ENCODE measurements around the gene SPRED2.

The SPRED2 gene

DNA sequence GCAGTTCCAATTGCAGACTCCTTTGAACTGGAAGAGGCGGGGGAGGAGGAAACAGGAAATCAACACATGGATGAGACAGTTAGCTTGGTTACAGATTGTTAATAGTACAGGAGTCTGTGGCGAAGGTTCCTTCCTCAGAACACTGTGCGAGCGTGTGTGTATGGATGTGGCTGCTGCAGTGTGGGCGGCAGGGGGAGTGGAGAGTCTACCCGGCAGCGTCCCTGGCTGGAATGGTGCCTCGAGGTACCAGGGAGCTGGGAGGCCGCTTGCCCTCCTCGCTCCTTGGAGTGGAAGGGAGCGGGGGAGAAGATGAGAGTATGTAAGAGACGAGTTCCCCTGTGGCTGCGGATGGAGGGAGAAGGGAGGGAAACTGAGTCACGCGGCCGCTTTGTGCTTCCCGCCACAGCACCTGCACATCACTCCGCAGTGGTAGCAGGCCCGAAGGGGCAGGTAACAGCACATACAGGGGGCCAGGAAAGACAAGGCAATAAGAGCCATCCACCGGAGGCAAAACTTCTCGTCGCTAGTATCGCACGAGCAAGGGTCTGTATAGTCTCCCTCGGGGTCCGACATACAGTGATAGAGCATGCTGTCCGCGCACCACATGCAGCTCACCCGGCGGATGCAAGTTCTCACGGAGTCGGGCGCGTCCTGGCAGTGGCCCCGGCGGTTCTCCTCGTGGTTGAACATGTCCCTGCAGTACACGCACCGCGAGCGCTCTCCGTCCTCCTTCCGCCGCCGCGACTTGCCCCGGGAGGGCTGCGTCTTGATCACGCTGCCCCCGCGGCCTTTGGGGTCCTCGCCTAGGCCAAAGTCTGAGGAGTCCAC lies 119.1 kb downstream of the SPRED2 start:
- no peak for TF ChIP-seq GATA1 (IDR thresholded peaks at IDR 0.05; ENCODE audit: low read depth, low read length)
- TF ChIP-seq POLR2A (IDR thresholded peaks at IDR 0.05; ENCODE audit: low read length), result no peak
- no peak for DNase-seq

DNA sequence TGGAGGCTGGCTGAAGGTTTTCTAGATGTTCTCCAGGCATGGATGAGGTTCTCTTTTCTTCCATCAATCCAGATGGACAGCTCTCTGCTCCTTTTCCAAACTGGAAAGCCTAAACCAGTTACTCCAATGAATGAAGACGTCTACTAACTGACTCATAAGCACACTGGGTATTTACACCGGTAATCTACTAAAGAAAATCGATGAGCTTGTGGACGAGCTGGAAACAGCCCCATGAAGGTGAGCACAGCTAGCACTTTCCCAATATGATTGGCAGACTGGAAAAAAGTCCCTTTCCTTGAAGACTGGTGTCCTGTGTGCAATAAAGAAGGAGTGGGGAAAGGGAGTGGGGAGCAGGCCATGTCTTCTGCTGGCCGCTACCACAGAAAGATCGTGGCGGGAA lies 120.8 kb downstream of the SPRED2 start:
- no peak for DNase-seq
- TF ChIP-seq POLR2A (IDR thresholded peaks at IDR 0.05; ENCODE audit: low read length) (no peak), GATA1 (IDR thresholded peaks at IDR 0.05; ENCODE audit: low read depth, low read length) (no peak)

DNA sequence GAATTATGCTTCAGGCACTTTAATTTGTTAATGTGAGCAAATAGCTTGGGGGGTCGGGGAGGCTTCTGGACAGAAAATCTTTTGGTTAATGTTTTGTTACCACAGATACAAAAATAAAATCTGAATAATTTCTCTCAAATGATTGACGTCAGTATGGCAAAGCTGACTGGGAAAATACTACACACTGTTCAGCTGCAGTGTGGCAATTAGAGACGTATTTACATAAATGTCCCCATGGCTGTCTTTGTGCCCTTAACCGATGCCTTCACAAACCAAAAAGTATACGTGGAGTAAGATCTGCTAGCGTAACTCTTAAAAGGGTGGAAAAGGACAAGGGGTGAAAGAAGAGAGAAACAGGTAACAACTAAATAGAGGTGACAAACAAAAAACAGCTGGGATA lies 121.3 kb downstream of the SPRED2 start:
- no peak for DNase-seq
- no peak for TF ChIP-seq POLR2A (IDR thresholded peaks at IDR 0.05; ENCODE audit: low read length)
- TF ChIP-seq GATA1 (IDR thresholded peaks at IDR 0.05; ENCODE audit: low read depth, low read length), result no peak

DNA sequence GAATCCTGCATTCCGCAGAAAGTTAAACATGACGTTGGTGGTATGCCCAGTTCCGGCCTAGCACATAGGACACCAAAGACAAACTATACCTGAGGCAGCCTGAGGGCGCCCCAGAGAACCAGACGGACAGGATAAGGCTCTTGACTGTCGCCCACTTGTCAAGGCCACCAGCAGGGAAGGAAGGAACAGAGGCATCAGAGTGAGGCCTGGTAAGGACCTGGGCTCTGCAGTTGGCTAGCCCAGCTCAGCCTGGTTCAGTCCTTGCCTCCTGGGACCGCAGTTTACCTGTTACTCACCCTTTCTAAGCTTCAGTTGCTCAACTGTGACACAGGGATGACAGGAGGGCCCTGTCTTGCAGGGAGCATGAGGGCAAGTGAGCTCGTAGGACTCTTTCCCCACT lies 122.7 kb downstream of the SPRED2 start:
- no peak for DNase-seq
- TF ChIP-seq GATA1 (IDR thresholded peaks at IDR 0.05; ENCODE audit: low read depth, low read length) (no peak), POLR2A (IDR thresholded peaks at IDR 0.05; ENCODE audit: low read length) (no peak)

DNA sequence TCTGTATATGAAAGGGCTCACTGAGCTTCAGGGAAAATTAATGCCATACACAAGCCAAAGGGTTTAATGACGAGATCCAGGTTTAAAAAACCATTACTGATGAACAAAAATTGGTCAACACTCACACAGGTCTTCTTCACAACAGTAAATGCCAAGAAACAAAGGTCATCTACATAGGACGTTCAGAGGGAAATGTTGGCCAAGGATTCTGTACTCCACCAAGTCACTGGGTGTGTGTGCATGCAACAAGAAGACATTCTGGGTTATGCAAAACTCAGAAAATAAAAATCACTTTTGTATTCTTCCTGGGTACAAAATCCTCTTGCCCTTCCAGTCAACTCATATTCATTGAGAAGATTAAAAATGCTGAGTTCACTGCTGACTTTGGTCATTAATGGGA lies 126.5 kb downstream of the SPRED2 start:
- TF ChIP-seq POLR2A (IDR thresholded peaks at IDR 0.05; ENCODE audit: low read length), result no peak
- no peak for TF ChIP-seq GATA1 (IDR thresholded peaks at IDR 0.05; ENCODE audit: low read depth, low read length)
- DNase-seq, result no peak

DNA sequence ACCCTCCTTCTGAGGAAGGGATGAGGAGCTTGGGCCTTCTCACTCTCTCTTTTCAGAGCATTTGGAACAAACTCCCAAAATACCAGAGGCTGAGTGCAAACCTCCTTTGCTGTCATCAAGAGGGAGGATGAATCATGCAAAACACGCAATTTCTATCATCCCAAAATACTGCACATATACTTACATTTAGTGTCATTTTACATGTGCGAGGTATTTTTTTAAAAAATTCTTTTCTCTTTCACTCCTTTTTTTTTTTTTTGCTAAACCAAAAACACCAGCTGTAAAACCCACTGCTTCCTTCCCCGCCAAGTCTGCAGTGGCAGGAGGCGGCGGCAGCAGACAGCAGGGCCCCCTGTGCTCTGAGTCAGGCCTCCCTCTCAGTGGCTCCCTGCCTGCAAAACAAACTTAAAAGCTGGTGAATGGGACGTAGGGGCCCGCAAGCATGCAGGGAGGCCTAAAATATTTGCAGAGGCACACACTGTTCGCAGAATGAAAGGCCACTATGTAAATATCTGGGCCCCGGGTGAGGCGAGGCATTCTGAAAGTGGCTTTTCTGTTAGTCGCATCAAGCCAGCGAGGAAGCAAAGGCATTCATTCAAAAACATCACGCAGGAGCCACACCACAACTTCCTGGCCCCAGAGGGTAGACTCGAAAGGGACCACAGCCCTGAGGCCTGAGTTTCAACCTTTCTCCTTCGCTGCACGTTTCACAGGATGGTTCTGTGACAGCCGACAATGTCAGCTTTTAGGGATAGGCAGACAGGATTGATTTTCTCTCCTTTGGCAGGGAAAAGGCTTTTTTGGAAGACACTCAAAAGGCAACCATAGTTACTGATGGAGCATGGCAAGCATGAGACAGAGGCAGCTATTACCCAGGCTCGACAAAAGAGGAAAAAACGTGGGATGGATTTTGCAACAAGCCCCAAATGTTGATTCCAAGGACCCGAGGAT lies 131.4 kb downstream of the SPRED2 start:
- DNase-seq, result no peak
- TF ChIP-seq GATA1 (IDR thresholded peaks at IDR 0.05; ENCODE audit: low read depth, low read length), result no peak
- no peak for TF ChIP-seq POLR2A (IDR thresholded peaks at IDR 0.05; ENCODE audit: low read length)

DNA sequence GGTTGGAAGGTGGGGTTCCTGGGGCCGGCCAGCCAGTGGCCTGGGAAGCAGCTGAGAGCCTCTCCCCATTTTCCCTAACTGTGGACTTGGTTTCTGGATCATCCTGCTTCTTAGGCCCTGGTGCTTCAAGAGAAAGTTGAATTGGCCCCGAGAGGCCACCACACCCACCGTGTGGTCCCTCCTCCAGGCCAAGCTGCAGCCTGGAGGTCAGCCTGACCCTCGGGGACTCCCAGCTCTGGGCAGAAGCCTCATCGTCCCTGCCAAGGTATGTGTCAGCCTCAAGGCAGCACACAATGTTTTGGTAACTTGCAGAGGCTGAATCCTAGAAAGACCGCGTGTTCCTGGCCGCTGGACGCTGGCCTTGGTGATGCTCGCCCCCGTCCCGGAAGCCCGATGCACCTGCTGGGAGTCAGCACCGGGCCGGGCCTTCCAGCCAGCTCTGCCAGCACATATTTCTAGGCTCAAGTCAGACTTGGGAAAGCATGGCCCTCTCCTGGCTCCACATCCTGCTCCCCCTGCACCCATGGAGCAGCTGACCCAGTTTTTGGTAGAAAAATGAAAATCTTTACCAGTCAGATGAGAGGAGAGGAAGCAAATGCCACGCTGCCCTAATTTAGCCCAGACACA lies 132.2 kb downstream of the SPRED2 start:
- TF ChIP-seq POLR2A (IDR thresholded peaks at IDR 0.05; ENCODE audit: low read length), result no peak
- TF ChIP-seq GATA1 (IDR thresholded peaks at IDR 0.05; ENCODE audit: low read depth, low read length), result no peak
- no peak for DNase-seq

DNA sequence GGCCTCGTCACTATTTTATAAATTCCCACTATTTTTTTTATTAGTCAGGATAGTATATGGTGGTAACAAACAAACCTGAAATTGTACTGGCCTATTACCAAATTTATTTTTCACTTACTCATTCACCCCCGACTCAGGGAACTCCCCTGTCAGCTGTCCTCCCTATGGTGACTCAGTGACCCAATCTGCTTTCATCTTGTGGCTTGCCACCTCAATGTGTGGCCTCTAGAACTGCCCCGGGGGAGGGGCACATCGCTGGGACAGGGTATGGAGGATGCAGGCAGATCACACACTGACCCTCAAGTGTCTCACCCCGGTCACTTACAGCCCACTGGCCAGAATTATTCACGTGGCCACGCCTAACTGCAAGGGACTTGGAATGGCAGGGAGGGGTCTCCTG lies 133.2 kb downstream of the SPRED2 start:
- TF ChIP-seq POLR2A (IDR thresholded peaks at IDR 0.05; ENCODE audit: low read length) (no peak), GATA1 (IDR thresholded peaks at IDR 0.05; ENCODE audit: low read depth, low read length) (no peak)
- peak in 1 of 2 experiments; percentile 12 for DNase-seq

DNA sequence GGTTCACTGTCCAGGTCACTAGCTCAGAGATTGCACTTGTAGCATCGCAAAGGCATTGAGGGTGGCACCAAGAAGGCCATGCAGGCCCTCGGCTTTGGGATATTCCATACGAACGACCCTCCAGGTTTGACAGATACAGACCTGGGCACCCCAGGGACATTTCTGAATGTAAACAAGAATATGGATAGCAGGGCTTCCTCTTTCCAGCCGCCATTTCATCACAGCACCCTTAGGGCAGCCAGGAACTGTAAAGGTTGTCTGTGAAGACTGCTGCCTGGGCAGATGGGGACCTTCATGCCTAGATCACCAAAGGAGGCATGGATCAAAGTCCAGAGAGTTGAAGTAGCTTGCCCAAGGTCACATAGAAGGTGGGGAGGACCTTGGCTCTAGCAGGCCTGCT lies 134.3 kb downstream of the SPRED2 start:
- TF ChIP-seq GATA1 (IDR thresholded peaks at IDR 0.05; ENCODE audit: low read depth, low read length) (no peak), POLR2A (IDR thresholded peaks at IDR 0.05; ENCODE audit: low read length) (no peak)
- no peak for DNase-seq

DNA sequence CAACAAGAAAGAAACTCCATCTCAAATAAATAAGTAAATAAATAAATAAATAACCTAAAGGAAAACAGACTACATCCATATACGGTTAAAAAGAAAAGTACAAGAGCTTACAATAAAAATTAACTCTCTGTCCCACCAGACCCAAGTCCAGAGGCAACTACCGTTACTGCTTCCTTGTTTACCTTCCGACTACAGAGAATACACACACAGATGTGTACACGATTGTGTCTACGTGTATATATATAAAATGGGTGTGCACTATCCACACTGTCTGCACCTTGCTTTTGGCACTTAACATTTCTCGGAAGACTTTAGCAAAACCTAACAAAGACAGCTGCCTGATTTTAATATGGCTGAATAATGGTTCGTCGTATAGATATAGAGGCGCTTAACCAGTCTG lies 134.9 kb downstream of the SPRED2 start:
- TF ChIP-seq GATA1 (IDR thresholded peaks at IDR 0.05; ENCODE audit: low read depth, low read length) (no peak), POLR2A (IDR thresholded peaks at IDR 0.05; ENCODE audit: low read length) (no peak)

DNA sequence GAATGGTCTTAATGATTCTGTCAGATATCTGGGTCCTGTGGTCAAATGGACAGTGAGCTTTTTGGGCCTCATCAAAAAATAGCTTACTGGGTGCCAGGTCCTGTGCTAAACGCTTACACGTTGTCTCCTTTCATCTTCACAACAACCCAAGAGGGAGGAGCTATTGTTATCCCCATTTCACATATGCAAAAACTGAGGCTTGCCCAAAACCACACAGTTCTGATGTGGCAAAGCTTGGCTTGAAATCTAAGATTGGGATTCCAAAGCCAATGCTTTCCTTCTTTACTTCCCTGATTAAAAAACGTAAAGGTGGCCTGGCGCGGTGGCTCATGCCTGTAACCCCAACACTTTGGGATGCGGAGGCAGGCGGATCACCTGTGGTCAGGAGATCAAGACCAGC lies 135.4 kb downstream of the SPRED2 start:
- DNase-seq, result no peak
- TF ChIP-seq POLR2A (IDR thresholded peaks at IDR 0.05; ENCODE audit: low read length) (no peak), GATA1 (IDR thresholded peaks at IDR 0.05; ENCODE audit: low read depth, low read length) (no peak)

More for the DNA sequence above, 134.9 kb downstream of the SPRED2 start:
- no peak for DNase-seq

DNA sequence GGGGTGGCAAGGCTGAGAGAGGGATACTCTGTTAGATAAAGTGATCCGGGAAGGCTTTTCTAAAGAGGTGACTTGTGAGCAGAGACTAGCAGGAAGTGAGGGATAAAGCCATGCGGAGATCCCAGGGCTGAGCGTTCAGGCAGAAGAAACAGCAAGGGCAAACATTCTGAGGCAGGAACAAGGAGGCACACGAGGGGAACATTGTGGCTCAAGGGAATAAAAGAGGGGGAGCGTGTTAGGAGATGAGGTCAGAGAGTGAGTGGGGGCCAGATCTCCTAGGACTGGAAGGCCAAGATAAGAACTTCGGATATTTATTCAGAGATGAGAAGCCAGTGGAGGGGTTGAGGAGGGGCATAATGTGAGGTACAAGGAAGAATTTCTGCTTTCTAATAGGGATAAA lies 137.7 kb downstream of the SPRED2 start:
- TF ChIP-seq GATA1 (IDR thresholded peaks at IDR 0.05; ENCODE audit: low read depth, low read length) (no peak), POLR2A (IDR thresholded peaks at IDR 0.05; ENCODE audit: low read length) (no peak)
- DNase-seq, result peak in 1 of 2 experiments; percentile 11

DNA sequence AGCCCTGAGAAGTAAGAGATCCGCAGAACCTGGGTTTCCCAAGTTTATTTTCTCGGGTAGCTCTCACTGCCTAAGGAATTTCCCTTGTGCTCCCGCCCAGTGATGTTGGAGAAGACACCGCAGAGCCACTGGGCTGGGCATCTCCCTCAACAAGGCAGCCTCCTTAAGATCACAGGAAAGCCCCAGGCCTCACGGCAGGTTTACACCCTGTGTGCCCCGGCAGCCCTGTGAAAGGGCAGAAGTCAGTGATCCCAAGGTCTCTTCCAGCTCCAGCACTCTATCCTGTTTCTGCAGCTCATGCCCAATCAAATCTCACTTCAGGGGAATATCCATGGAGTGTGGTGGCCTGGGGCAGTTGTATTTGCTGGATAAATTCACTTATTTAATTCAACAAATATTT lies 138.3 kb downstream of the SPRED2 start:
- DNase-seq, result no peak
- TF ChIP-seq GATA1 (IDR thresholded peaks at IDR 0.05; ENCODE audit: low read depth, low read length), result no peak
- no peak for TF ChIP-seq POLR2A (IDR thresholded peaks at IDR 0.05; ENCODE audit: low read length)

DNA sequence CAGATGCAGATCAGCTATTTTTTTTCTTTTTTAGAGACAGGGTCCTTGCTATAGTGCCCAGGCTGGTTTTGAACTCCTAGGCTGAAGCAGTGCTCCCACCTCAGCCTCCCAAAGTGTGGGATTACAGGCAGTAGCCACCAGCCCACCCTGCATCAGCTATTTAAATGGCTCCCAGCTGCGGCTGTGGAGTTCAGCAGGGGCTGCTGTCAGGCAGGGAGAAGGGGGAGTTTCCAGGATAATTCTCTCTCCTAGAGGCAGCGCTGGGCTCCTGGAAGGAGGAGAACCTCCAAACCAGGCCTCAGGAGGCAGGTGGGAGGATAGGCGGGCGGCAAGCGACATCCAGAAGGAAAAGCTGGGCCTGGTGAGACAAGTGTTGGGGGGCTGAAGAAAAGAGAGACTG lies 139.0 kb downstream of the SPRED2 start:
- DNase-seq, result no peak
- TF ChIP-seq GATA1 (IDR thresholded peaks at IDR 0.05; ENCODE audit: low read depth, low read length) (no peak), POLR2A (IDR thresholded peaks at IDR 0.05; ENCODE audit: low read length) (no peak)
